MM.1S (cell line): ENCODE results near the gene IL10.

ENCODE experiments used
- CTCF ChIP-seq: fragments of 300-600 bp; sonication (generic); IDR thresholded peaks from 2 replicates; pipeline ENCODE4 v1.5.1; 2016; ENCODE audit warnings: antibody characterized with exemption, low read length, mixed read lengths
- EZH2 ChIP-seq: fragments of 300-600 bp; sonication (generic); optimal IDR thresholded peaks from 2 replicates; pipeline ENCODE3; 2017; ENCODE audit warnings: low read depth, mild to moderate bottlenecking, antibody characterized with exemption, low read length, mixed read lengths
- EZH2phosphoT487 ChIP-seq: fragments of 300-600 bp; sonication (generic); IDR thresholded peaks from 2 replicates; pipeline ENCODE4 v1.6.1; 2018; ENCODE audit warnings: antibody characterized with exemption, low read length

DNA sequence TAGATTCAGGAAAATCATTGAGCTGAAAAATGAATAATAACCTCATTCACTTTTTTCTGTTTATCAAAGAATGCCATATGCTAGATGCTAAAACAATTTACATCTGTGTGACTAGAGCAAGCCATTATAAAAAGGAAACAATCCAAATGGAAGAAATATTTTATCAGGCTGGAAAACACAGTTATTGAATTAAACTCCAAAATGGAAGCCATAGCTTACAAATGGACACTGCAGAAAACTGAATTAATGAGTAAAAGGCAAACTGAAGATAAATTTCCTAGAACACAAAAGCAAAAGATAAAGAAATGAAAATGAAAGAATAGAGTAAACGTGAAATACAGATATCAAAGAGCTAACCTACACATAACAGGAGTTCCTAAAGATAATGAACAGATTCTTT lies 33.1 kb upstream of the IL10 start:
- TF ChIP-seq EZH2, result no peak
- no peak for TF ChIP-seq CTCF
- no peak for TF ChIP-seq EZH2phosphoT487
